AML-193 (cell line): Measurements from ENCODE around the gene ZBTB22.
A peak's percentile ranks its signal among the peaks of the same experiment; 100 is the strongest.
"Not testable (repeated sequence)": the region's sequence is repeated elsewhere in the genome, so short reads cannot be mapped to it uniquely, and the experiment has no call there.

Source experiments
- DNase-seq, 2 experiments: peaks; one replicate each; lab custom pipeline; 2025; lab: John Stamatoyannopoulos, UW

The ZBTB22 gene, protein sequence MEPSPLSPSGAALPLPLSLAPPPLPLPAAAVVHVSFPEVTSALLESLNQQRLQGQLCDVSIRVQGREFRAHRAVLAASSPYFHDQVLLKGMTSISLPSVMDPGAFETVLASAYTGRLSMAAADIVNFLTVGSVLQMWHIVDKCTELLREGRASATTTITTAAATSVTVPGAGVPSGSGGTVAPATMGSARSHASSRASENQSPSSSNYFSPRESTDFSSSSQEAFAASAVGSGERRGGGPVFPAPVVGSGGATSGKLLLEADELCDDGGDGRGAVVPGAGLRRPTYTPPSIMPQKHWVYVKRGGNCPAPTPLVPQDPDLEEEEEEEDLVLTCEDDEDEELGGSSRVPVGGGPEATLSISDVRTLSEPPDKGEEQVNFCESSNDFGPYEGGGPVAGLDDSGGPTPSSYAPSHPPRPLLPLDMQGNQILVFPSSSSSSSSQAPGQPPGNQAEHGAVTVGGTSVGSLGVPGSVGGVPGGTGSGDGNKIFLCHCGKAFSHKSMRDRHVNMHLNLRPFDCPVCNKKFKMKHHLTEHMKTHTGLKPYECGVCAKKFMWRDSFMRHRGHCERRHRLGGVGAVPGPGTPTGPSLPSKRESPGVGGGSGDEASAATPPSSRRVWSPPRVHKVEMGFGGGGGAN

DNA sequence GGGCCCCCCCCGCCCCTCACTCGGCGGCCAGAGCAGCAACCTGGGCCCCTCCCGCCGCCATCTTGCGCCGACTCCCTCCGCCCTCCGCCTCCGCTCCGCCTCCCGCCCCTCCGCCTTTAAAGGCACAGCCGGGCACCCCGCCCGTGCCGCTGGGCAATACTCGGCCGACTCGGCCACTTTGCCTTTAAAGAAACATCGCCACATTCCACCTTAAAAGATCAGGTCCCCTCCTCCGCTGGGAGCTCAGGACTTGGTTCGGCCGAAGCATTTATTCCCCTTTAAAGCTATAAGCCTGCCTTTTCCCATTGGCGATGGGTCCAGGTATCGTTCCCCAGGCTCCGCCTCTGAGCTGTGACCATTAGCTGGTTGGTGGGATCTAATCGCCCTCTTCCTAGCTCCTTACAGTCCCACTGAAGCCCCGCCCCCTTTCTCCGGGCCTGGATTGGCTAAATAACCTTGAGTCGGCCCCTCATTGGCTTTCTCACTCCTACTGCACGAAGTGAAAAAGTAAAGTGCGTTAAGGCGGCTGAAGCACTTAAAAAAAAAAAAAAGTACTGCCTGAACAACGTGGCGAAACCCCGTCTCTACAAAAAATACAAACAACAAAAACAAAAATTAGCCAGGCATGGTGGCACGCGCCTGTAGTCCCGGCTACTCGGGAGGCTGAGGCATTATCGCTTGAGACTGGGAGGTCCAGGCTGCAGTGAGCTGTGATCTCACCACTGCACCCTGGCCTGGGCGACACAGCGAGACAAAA lies at the start of gene ZBTB22:
ZBTB22 (minus strand) TSS at position 76 of the 757 bp plus-strand sequence. CDS start 828 bp downstream, outside the sequence.
- peak; percentile 99 for DNase-seq

DNA sequence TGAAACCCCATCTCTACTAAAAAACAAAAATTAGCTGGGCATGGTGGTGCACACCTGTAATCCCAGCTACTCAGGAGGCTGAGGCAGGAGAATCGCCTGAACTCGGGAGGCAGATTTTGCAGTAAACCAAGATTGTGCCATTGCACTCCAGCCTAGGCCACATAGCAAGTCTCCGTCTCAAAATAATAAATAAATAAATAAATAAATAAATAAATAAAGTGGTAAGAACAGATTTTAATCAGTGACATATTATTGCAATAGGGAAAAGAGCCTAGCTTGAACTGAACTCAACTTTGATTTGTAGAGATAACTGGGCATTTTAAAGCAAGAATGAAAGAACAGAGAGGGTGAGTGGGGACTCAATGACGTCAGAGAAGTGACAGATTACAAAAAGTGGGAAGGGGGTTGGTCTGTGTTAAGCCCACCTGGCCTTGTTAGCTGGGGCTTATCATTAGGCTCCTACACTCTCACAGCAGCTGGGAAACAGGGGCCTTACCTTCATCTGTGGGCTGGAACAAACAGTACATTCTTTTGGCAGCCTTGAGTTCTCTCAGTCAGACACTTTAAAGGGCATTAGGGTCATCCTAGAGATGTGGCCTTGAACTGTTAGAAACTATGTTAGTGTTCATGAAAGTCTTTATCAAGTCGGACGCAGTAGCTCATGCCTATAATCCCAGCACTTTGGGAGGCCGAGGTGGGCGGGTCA lies 49.6 kb upstream of the ZBTB22 start:
- DNase-seq: no peak

DNA sequence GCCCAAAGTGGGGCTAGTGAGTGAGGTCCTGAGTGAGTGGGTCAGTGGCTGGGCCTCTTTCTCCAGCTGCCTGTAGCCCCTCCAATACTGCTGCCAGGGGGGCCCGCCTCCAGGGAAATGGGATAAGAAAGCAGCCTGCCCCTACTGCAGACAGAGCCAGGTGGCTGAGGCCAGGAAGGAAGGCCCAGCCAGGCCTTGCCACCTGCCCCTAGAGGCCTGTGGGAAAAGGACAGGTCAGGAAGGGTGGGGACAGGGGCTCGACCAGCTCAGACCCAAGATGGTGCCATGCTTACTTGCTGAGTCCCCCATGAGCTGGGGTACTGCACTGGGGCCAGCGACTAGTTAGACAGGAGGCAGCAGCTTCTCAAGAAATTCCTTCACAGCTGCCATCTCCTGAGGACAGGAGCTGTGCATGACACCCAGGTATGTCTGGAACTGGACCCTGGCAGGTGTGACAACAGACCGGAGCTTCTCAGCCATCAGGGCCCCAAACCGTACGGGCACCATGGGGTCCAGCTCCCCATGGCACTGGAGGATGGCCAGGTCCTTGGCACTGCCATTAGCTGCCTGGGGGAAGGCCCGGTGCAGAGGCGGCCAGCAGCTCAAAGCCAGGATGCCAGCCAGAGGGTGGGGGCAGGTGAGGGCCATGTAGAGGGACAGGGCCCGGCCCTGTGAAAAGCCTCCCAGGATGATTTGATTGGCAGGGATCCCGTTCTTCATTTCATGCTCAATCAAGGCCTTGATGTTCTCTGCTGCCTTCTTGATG lies 47.8 kb upstream of the ZBTB22 start:
- not testable (repeated sequence) for DNase-seq

DNA sequence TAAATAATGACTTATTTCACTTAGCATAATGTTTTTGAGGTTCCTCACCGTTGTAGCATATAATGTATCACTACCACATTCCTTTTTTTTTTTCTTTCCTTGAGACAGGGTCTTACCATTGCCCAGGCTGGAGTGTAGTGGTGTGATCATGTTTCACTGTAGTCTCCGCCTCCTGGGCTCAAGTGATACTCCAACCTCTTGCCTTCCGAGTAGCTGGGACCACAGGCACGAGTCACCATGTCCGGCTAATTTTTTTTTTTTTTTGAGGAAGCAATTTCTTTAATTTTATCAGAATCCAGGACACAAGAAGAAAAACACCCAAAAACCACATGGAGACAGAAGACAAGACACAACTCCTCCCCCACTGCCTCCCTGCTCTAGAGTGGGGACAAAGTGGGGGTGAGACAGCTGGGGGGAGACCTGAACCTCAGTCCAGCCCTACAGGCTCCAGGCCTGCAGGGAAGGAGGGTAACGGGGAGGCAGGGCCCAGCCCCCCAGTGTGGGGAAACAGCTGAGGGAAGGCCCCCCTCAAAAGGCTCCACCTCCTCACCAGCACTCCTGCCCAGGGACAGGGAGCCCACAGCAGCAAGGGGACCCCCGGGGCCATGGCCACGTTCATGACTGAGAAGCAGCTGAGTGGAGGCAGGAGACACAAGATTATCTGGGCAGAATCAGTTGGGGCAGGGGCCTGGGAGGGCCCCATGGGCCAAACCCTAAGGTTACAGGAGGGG lies 47.1 kb upstream of the ZBTB22 start:
- DNase-seq: not testable (repeated sequence)

DNA sequence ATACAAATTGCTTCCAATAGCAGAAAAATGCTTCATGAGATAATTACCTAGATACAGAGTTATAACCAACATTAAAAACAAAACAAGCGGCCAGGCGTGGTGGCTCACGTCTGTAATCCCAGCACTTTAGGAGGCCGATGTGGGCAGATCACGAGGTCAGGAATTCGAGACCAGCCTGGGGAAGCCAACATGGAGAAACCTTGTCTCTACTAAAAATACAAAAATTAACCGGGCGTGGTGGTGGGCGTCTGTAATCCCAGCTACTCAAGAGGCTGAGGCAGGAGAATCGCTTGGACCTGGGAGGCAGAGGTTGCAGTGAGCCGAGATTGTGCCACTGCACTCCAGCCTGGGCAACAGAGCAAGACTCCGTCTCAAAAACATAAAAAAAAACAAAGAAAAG lies 45.9 kb upstream of the ZBTB22 start:
- not testable (repeated sequence) for DNase-seq

DNA sequence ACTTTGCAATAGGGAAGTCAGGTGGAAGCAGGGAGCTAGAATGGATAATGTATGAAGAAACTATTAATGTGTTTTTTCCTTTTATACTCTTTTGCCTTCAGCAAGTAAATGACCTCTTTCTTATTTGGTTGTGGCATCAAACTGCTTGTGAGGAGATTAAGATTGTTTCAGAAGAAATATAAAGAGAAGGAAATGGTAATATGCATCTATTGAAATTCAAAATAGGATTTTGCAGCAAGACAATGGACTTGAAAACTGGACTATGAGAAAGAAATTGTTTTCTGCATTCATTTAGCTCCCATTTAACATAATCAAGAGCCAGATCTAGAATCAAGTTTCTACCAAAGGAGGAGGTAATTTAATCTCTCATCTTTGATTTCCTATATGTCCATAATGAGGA lies 41.8 kb upstream of the ZBTB22 start:
- no peak for DNase-seq

DNA sequence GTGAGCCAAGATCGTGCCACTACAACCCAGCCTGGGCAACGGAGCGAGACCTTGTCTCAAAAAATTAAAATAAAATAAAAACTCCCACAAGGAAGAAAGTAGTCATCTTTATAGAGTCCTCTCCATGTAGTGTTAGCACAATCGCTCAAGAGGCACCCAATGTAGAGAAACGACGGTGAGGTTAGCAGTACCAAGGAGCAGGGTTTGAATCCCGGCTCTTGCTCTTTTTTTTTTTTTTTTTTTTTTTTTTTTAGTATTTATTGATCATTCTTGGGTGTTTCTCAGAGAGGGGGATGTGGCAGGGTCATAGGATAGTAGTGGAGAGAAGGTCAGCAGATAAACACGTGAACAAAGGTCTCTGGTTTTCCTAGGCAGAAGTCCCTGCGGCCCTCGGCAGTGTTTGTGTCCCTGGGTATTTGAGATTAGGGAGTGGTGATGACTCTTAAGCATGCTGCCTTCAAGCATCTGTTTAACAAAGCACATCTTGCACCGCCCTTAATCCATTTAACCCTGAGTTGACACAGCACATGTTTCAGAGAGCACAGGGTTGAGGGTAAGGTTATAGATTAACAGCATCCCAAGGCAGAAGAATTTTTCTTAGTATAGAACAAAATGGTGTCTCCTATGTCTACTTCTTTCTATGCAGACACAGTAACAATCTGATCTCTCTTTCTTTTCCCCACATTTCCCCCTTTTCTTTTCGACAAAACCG lies 39.8 kb upstream of the ZBTB22 start:
- not testable (repeated sequence) for DNase-seq

DNA sequence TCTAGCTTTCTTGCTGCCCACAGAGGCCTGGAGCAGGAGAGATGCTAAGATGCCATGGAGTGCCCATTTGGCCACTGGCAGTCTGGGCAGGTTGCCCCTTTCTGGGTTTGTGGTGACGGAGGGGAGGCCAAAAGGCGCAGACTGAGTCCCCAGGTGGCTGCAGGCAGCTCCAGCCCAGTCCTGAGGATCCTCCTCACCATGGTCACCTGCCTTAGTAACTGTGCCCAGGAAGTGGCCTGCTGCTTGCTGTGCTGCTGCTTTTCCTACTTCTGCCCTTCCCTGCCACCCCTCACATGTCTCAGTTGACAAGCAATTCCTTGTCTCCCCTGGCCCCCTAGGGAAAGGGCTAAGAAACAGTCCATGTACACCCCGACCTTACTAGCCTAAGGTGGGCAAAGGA lies 38.8 kb upstream of the ZBTB22 start:
- no peak for DNase-seq

DNA sequence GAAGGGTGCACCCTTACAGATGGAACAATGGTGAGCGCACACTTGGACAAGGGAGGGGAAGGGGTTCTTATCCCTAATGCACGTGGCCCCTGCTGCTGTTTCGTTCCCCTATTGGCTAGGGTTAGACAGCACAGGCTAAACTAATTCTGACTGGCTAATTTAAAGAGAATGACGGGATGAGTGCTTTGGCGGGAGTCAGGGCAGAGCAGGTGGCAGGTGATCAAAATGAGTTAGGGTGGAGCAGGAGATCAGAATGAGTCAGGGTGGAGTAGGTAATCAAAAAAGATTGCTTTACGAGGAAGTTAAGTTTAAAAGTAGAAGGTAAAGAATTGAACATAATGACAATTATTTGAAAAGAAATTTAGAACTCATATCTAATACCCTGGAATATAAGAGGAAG lies 38.3 kb upstream of the ZBTB22 start:
- DNase-seq: not testable (repeated sequence)

DNA sequence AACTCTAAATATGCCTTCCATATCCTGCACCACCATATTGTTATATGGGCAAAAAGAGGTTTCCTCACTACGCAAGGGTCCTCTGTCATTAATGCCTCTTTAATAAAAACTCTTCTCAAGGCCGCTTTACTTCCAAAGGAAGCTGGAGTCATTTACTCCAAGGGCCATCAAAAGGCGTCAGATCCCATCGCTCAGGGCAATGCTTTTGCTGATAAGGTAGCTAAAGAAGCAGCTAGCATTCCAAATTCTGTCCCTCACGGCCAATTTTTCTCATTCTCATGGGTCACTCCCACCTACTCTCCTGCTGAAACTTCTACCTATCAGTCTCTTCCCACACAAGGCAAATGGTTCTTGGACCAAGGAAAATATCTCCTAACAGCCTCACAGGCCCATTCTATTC lies 30.3 kb upstream of the ZBTB22 start:
- no peak for DNase-seq

DNA sequence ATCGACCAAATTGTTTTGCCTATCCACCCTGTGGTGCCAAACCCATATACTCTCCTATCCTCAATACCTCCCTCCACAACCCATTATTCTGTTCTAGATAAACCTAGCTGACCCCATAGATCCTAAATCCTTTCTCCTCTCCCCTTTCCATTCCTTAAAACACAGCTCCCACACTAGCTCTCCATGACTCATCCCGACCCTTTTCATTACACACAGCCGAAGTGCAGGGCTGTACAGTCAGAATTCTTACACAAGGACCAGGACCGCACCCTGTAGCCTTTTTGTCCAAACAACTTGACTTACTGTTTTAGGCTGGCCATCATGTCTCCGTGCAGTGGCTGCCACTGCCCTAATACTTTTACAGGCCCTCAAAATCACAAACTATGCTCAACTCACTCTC lies 29.4 kb upstream of the ZBTB22 start:
- DNase-seq: not testable (repeated sequence)

DNA sequence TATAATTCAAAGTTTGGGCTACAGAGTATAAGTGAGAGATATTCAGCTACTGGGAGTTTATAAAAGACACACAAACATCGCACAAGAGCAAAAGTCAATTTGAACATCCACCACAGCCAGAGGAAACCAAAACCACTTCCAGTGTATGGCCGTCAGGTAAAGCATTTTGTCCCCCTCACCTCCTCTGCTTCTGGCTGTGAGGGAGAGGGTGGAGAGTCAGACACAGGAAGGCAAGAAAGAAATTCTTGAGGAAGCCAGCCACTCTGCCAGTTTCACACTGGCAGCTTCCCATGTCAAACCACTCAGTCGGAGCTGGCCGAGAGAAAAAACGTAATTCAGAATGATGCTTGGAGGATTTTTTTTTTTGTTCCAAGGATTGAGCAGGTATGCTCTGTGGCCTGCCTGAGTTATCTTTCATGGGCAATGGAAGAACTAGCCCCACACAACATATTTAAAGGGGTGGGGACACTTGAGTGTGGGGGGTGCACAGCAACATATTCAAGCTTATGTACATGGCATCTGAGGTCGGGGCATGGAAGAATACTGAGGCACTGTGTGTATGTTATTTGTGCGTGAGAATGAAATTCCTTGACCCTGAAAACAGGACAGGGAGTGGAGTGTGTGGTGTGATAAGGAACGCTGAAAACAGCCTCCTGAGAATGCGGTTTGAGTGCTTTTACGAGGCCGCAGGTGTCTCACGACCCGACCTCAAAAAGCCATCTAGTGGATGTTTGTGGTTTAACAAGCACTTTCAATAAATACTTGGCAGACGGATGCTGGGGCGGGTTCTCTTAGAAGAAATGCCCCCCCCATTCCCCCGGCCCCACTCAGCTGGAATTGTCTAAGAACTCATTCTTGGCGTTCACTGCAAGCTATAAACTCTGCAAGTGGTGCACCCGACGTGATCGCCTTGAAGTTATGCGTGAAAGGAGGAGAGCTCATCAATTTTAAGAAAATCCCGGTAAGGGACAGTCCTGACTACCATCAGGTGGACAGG lies 27.5 kb upstream of the ZBTB22 start:
- DNase-seq: peak; percentile 71 to 80

DNA sequence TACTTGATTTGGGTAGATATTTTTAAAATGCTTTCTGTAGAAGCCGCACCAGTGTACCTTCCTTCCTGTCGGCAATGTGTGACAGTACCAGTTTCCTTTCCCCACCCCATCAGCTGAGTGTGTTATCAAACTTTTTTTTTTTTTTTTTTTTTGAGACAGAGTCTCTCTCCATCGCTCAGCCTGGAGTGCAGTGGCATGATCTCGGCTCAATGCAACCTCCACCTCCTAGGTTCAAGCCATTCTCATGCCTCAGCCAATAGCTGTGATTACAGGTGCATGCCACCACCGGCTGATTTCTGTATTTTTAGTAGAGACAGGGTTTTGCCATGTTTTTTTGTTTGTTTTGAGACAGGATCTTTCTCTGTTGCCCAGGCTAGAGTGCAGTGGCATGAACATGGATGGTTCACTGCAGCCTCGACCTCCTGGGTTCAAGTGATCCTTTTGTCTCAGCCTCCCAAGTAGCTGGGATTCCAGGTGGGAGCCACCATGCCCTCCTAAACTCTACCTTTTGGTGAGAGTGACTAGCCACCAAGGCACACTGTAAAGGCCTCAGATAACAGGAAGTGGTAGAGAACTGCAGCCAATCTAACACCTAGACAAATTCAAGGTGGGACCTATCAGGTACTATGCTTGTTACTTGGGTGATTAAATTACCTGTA lies 26.5 kb upstream of the ZBTB22 start:
- no peak for DNase-seq

DNA sequence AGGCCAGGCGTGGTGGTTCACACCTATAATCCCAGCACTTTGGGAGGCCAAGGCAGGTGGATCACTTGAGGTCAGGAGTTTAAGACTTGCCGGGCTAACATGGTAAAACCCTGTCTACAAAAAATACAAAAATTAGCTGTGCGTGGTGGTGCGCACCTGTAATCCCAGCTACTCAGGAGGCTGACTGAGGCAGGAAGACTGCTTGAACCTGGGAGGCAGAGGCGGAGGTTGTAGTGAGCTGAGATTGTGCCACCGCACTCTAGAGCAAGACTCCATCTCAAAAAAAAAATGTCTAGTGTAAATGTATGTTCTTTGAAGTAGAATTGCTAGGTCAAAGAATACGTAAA lies 26.0 kb upstream of the ZBTB22 start:
- DNase-seq: not testable (repeated sequence)

DNA sequence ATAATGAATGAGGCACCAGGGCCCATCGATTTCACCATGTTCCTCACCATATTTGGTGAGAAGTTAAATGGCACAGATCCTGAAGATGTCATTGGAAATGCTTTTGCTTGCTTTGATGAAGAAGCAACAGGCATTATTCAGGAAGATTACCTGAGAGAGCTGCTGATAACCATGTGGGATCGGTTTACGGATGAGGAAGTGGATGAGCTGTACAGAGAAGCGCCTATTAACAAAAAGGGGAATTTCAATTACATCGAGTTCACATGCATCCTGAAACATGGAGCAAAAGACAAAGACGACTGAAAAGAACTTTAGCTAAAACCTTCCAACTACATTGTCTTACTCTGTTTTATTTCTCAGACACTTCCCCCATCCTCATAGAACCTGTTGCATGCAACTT lies 21.6 kb upstream of the ZBTB22 start:
- DNase-seq: no peak

DNA sequence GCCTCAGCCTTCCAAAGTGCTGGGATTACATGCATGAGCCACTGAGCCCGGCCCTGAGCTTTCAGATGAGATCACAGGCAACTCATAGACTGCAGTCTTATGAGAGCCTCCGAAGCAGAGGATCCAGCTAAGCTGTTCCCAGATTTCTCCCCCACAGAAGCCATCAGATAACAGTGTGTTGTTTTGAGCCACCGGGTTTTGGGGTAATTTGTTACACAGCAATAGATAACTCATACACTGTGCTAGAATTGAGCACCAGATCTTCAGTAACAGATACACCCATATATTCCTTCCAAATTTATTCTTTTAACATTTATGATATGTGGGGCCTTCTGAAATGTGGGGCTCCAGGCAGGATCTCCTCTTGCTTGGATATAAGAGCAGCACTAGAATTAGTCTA lies 19.0 kb upstream of the ZBTB22 start:
- no peak for DNase-seq

DNA sequence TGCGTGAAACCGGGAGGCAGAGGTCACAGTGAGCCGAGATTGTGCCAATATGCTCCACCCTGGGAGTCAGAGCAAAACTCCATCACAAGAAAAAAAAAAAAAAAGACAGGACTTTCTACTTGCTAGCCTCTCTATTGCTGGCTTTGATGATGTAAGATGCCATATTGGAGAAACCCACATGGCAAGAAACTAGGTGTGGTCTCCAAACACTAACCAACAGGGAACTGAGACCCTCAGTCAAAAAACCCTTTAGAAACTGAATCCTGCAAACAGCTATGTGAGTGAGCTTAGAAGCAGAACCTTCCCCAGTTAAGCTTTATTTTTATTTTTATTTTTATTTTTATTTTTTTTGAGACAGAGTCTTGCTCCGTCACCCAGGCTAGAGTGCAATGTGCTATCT lies 18.4 kb upstream of the ZBTB22 start:
- no peak for DNase-seq

DNA sequence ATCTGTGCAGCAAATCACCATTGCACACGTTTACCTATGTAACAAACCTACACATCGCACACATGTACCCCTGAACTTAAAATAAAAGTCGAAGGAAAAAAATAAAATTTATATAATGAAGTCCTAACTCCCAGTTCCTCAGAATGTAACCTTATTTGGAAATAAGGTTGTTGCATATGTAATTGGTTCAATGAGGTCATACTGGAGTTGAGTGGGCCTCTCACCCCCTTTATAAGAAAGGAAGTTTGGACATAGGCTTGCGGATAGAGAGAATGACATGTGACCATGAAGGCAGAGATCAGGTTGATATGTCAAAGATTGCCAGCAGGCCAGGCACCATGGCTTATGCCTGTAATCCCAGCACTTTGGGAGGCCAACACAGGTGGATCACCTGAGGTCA lies 16.1 kb upstream of the ZBTB22 start:
- no peak for DNase-seq
